HG02938 (cell line): ENCODE results near the gene KBTBD4.
"Not testable (repeated sequence)": the region's sequence is repeated elsewhere in the genome, so short reads cannot be mapped to it uniquely, and the experiment has no call there.

Experiments
- ATAC-seq: cut with Tn5 transposase; IDR thresholded peaks from one replicate; pipeline ENCODE4 v1.9.1; 2021; ENCODE audit warnings: mild to moderate bottlenecking, moderate library complexity; ENCODE audit not compliant: unreplicated experiment

Gene KBTBD4

GRCh38 chr11:47530721-47531120, 48.0 kb downstream of the KBTBD4 start:
- ATAC-seq, result not testable (repeated sequence)

GRCh38 chr11:47529951-47530350, 48.8 kb downstream of the KBTBD4 start:
- ATAC-seq, result no peak

GRCh38 chr11:47527186-47527585, 51.6 kb downstream of the KBTBD4 start:
- ATAC-seq, result no peak

GRCh38 chr11:47526032-47526431, 52.7 kb downstream of the KBTBD4 start:
- ATAC-seq, result not testable (repeated sequence)

- peak; percentile 25 for ATAC-seq
Measured at GRCh38 chr11:47524291-47524874, 54.4 kb downstream of the KBTBD4 start.

- ATAC-seq, result peak; percentile 61
Measured at GRCh38 chr11:47523490-47524225, 55.1 kb downstream of the KBTBD4 start.
